HEK293 (cell line): ENCODE measurements around the gene CNTN4.

Experiments used
- CTCF ChIA-PET: fragments of 350-600 bp; formaldehyde crosslinking; extraction: SDS; loops from one replicate; lab custom pipeline; 2021; ENCODE audit warnings: antibody characterized with exemption; lab: Yijun Ruan, JAX
- POLR2A ChIA-PET: fragments of 300-600 bp; formaldehyde crosslinking; extraction: SDS; loops from one replicate; lab custom pipeline; 2020; ENCODE audit warnings: antibody characterized with exemption, inconsistent platforms; lab: Yijun Ruan, JAX
- H3K27ac ChIP-seq: fragments of 200-500 bp; sonication (Bioruptor generic); 2 replicates; pipeline ENCODE4 v1.5.1; 2014; ENCODE audit warnings: low read depth, low read length, control low read depth, inconsistent platforms; ENCODE audit errors: extremely low read depth
- H3K36me3 ChIP-seq, 2 experiments: fragments of 200-500 bp in 1 of 2; sonication (Bioruptor generic) in 1 of 2; 1 replicate in 1 of 2; 2 replicates in 1 of 2; pipeline ENCODE4 v1.5.1; 2014 to 2017; ENCODE audit warnings: inconsistent platforms in 2 of 2, low read length in 2 of 2; ENCODE audit not compliant: control insufficient read depth in 2 of 2, insufficient read depth in 1 of 2
- H3K4me1 ChIP-seq: fragments of 200-500 bp; sonication (Bioruptor generic); 2 replicates; pipeline ENCODE4 v1.5.1; 2014; ENCODE audit warnings: mild to moderate bottlenecking, low read length, inconsistent platforms; ENCODE audit not compliant: control insufficient read depth, insufficient read depth
- H3K4me3 ChIP-seq: 2 replicates; pipeline ENCODE4 v1.5.1; 2011; ENCODE audit warnings: low read depth, mild to moderate bottlenecking, control low read depth, low read length, moderate library complexity
- H3K9me3 ChIP-seq: fragments of 200-500 bp; sonication (Bioruptor generic); 2 replicates; pipeline ENCODE4 v1.5.1; 2014; ENCODE audit warnings: low read depth, low read length, inconsistent platforms; ENCODE audit not compliant: control insufficient read depth, insufficient read depth
- BCL11B ChIP-seq: fragments of 450-650 bp; formaldehyde crosslinking; IDR thresholded peaks from 2 replicates; pipeline ENCODE4 v1.5.1; 2016; ENCODE audit warnings: low read depth, missing biosample characterization, missing genetic modification characterization
- GLI2 ChIP-seq: fragments of 450-650 bp; formaldehyde crosslinking; IDR thresholded peaks from 2 replicates; pipeline ENCODE4; 2017; ENCODE audit warnings: missing biosample characterization, missing genetic modification characterization, low read depth, borderline replicate concordance
- KLF1 ChIP-seq: fragments of 450-650 bp; formaldehyde crosslinking; IDR thresholded peaks from 2 replicates; pipeline ENCODE4 v1.5.1; 2016; ENCODE audit warnings: missing biosample characterization, missing genetic modification characterization
- REPIN1 ChIP-seq: fragments of 450-650 bp; formaldehyde crosslinking; IDR thresholded peaks from 2 replicates; pipeline ENCODE4 v1.5.1; 2017; ENCODE audit warnings: missing biosample characterization, missing genetic modification characterization, low read depth
- REST ChIP-seq: fragments of 450-650 bp; formaldehyde crosslinking; IDR thresholded peaks from 2 replicates; pipeline ENCODE4 v1.5.1; 2016; ENCODE audit warnings: missing biosample characterization, missing genetic modification characterization
- ZFHX2 ChIP-seq: fragments of 450-650 bp; formaldehyde crosslinking; conservative IDR thresholded peaks from 2 replicates; pipeline ENCODE4 v1.5.1; 2016; ENCODE audit warnings: missing biosample characterization, missing genetic modification characterization
- ZFP37 ChIP-seq: fragments of 450-650 bp; formaldehyde crosslinking; IDR thresholded peaks from 2 replicates; pipeline ENCODE4 v1.5.1; 2016; ENCODE audit warnings: missing biosample characterization, missing genetic modification characterization
- ZFP69B ChIP-seq: fragments of 450-650 bp; formaldehyde crosslinking; IDR thresholded peaks from 2 replicates; pipeline ENCODE4 v1.5.1; 2016; ENCODE audit warnings: missing biosample characterization, missing genetic modification characterization
- ZNF121 ChIP-seq: fragments of 450-650 bp; formaldehyde crosslinking; IDR thresholded peaks from 2 replicates; pipeline ENCODE4 v1.5.1; 2016; ENCODE audit warnings: missing biosample characterization, missing genetic modification characterization
- ZNF132 ChIP-seq: fragments of 450-650 bp; formaldehyde crosslinking; IDR thresholded peaks from 2 replicates; pipeline ENCODE4 v1.5.1; 2017; ENCODE audit warnings: missing biosample characterization, missing genetic modification characterization, borderline replicate concordance
- ZNF138 ChIP-seq: fragments of 450-650 bp; formaldehyde crosslinking; IDR thresholded peaks from 2 replicates; pipeline ENCODE4 v1.5.1; 2016; ENCODE audit warnings: missing biosample characterization, missing genetic modification characterization, borderline replicate concordance
- ZNF2 ChIP-seq: fragments of 450-650 bp; formaldehyde crosslinking; IDR thresholded peaks from 2 replicates; pipeline ENCODE4 v1.5.1; 2016; ENCODE audit warnings: missing biosample characterization, missing genetic modification characterization
- ZNF214 ChIP-seq: fragments of 450-650 bp; formaldehyde crosslinking; IDR thresholded peaks from 2 replicates; pipeline ENCODE4 v1.5.1; 2017; ENCODE audit warnings: missing biosample characterization, mild to moderate bottlenecking, missing genetic modification characterization, borderline replicate concordance
- ZNF324 ChIP-seq: fragments of 450-650 bp; formaldehyde crosslinking; IDR thresholded peaks from 2 replicates; pipeline ENCODE4 v1.5.1; 2016; ENCODE audit warnings: missing biosample characterization, missing genetic modification characterization
- ZNF426 ChIP-seq: fragments of 450-650 bp; formaldehyde crosslinking; IDR thresholded peaks from 2 replicates; pipeline ENCODE4 v1.5.1; 2017; ENCODE audit warnings: missing biosample characterization, missing genetic modification characterization, mild to moderate bottlenecking, inconsistent platforms, moderate library complexity
- ZNF433 ChIP-seq: fragments of 450-650 bp; formaldehyde crosslinking; IDR thresholded peaks from 2 replicates; pipeline ENCODE4 v1.5.1; 2016; ENCODE audit warnings: missing biosample characterization, missing genetic modification characterization, low read depth
- ZNF473 ChIP-seq: fragments of 450-650 bp; formaldehyde crosslinking; IDR thresholded peaks from 2 replicates; pipeline ENCODE4 v1.5.1; 2017; ENCODE audit warnings: missing biosample characterization, missing genetic modification characterization
- ZNF530 ChIP-seq: fragments of 450-650 bp; formaldehyde crosslinking; IDR thresholded peaks from 2 replicates; pipeline ENCODE4 v1.5.1; 2016; ENCODE audit warnings: low read depth, missing biosample characterization, missing genetic modification characterization
- ZNF580 ChIP-seq: fragments of 450-650 bp; formaldehyde crosslinking; IDR thresholded peaks from 2 replicates; pipeline ENCODE4 v1.5.1; 2016; ENCODE audit warnings: missing biosample characterization, missing genetic modification characterization
- ZNF624 ChIP-seq: fragments of 450-650 bp; formaldehyde crosslinking; IDR thresholded peaks from 2 replicates; pipeline ENCODE4 v1.5.1; 2017; ENCODE audit warnings: missing biosample characterization, missing genetic modification characterization
- ZNF707 ChIP-seq: fragments of 450-650 bp; formaldehyde crosslinking; IDR thresholded peaks from 2 replicates; pipeline ENCODE4 v1.5.1; 2016; ENCODE audit warnings: missing biosample characterization, missing genetic modification characterization
- ZNF776 ChIP-seq: fragments of 450-650 bp; formaldehyde crosslinking; IDR thresholded peaks from 2 replicates; pipeline ENCODE4 v1.5.0; 2017; ENCODE audit warnings: missing biosample characterization, missing genetic modification characterization, borderline replicate concordance
- ZNF843 ChIP-seq: fragments of 450-650 bp; formaldehyde crosslinking; IDR thresholded peaks from 2 replicates; pipeline ENCODE4 v1.5.1; 2016; ENCODE audit warnings: missing biosample characterization, missing genetic modification characterization
- ZSCAN4 ChIP-seq: fragments of 450-650 bp; formaldehyde crosslinking; IDR thresholded peaks from 2 replicates; pipeline ENCODE4 v1.5.1; 2017; ENCODE audit warnings: missing biosample characterization, missing genetic modification characterization
- TF ChIP-seq, protein P1 (sequence below): fragments of 450-650 bp; formaldehyde crosslinking; IDR thresholded peaks from 2 replicates; pipeline ENCODE4 v1.5.1; 2017; ENCODE audit warnings: missing biosample characterization, missing genetic modification characterization

CNTN4 gene

GRCh38 chr3:2579206-2579605 lies 480.5 kb downstream of the CNTN4 start:
- TF ChIP-seq ZFP69B (tag by site-specific recombination) (no peak), ZFHX2 (tag by site-specific recombination) (no peak), KLF1 (tag by site-specific recombination) (no peak), ZNF843 (tag by site-specific recombination) (no peak), ZSCAN4 (tag by site-specific recombination) (no peak), REST (no peak), ZFP37 (tag by site-specific recombination) (no peak), ZNF580 (tag by site-specific recombination) (no peak), BCL11B (tag by site-specific recombination) (no peak), ZNF707 (no peak), ZNF473 (tag by site-specific recombination) (no peak), ZNF776 (no peak), ZNF426 (tag by site-specific recombination) (no peak), ZNF214 (no peak), ZNF121 (no peak), ZNF530 (tag by site-specific recombination) (no peak), ZNF433 (tag by site-specific recombination) (no peak)
- TF ChIP-seq, protein P1, sequence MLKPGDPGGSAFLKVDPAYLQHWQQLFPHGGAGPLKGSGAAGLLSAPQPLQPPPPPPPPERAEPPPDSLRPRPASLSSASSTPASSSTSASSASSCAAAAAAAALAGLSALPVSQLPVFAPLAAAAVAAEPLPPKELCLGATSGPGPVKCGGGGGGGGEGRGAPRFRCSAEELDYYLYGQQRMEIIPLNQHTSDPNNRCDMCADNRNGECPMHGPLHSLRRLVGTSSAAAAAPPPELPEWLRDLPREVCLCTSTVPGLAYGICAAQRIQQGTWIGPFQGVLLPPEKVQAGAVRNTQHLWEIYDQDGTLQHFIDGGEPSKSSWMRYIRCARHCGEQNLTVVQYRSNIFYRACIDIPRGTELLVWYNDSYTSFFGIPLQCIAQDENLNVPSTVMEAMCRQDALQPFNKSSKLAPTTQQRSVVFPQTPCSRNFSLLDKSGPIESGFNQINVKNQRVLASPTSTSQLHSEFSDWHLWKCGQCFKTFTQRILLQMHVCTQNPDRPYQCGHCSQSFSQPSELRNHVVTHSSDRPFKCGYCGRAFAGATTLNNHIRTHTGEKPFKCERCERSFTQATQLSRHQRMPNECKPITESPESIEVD (tag by site-specific recombination) = no peak
- TF ChIP-seq, all 188 proteins: peak for 0
- Histone ChIP-seq H3K4me3 (no peak overlapping the region), H3K9me3 (no peaks in the 10 kb centered on the region), H3K36me3 (no peaks in the 10 kb centered on the region), H3K27ac (no peak overlapping the region), H3K4me1 (no peaks in the 10 kb centered on the region)
- ChIA-PET CTCF (no interaction called here), POLR2A (no interaction called here)

DNA sequence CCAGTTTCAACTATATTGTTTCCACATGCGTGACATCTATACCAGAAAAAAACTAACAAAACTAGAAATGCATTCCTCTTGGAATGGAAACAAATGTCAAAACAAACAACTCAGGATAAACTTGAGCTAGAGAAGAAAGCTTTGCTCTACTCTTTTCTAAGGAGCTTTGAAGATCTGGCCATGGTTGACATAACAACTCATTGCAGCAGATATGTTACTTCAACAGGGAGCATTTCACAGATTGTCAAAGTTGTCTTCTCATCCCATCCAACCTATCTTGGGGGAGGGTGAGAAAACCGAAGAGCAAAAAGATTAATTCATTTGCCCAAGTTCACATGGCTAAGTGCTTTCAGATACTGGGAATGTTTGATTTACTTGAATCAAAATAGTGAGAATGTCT lies 484.4 kb downstream of the CNTN4 start:
- H3K4me3 ChIP-seq = no peak overlapping the region
- no peak overlapping the region for H3K27ac ChIP-seq
- ChIA-PET CTCF (no interaction called here), POLR2A (no interaction called here)
- no peaks in the 10 kb centered on the region for H3K9me3 ChIP-seq
- H3K4me1 ChIP-seq = no peaks in the 10 kb centered on the region
- H3K36me3 ChIP-seq = no peaks in the 10 kb centered on the region
- no peak for TF ChIP-seq ZNF707
- TF ChIP-seq ZNF2 (tag by site-specific recombination) = no peak
- no peak for TF ChIP-seq REPIN1
- TF ChIP-seq ZNF132 = no peak
- TF ChIP-seq GLI2 (tag by site-specific recombination) = no peak
- TF ChIP-seq ZNF324 (tag by site-specific recombination) = no peak
- TF ChIP-seq ZNF138 (tag by site-specific recombination) = no peak
- no peak for TF ChIP-seq ZNF426 (tag by site-specific recombination)
- no peak for TF ChIP-seq ZNF624 (tag by site-specific recombination)
- TF ChIP-seq BCL11B (tag by site-specific recombination) = no peak
